ENCODE measurements around the gene PLCE1.

DNA sequence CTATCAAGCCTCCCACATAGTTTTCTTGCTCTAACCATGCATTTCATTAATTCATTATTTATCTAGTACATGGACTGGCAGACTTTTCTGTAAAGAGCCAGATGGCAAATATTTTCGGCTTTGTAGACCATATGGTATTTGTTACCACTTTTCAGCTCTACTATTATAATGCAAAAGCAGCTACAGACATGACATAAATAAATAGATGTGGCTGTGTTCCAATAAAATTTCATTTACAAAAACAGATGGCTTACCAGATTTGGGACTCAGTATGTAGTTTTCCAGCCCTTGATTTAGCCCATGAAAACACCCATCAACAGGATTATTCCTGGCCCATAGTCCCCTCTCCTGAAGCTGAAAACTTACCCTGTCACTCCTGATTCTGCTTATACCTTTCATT, 32.1 kb downstream of the PLCE1 start:
- TF ChIP-seq EZH2phosphoT487 (IDR thresholded peaks at IDR 0.05) (no peak), EZH2 (IDR thresholded peaks at IDR 0.05) (no peak)
- TF ChIP-seq, protein P1, sequence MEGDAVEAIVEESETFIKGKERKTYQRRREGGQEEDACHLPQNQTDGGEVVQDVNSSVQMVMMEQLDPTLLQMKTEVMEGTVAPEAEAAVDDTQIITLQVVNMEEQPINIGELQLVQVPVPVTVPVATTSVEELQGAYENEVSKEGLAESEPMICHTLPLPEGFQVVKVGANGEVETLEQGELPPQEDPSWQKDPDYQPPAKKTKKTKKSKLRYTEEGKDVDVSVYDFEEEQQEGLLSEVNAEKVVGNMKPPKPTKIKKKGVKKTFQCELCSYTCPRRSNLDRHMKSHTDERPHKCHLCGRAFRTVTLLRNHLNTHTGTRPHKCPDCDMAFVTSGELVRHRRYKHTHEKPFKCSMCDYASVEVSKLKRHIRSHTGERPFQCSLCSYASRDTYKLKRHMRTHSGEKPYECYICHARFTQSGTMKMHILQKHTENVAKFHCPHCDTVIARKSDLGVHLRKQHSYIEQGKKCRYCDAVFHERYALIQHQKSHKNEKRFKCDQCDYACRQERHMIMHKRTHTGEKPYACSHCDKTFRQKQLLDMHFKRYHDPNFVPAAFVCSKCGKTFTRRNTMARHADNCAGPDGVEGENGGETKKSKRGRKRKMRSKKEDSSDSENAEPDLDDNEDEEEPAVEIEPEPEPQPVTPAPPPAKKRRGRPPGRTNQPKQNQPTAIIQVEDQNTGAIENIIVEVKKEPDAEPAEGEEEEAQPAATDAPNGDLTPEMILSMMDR (IDR thresholded peaks at IDR 0.05), result no peak

Measured in neural progenitor cell (in vitro differentiated cells).